ENCODE results near the gene KCND3.

Gene KCND3

DNA sequence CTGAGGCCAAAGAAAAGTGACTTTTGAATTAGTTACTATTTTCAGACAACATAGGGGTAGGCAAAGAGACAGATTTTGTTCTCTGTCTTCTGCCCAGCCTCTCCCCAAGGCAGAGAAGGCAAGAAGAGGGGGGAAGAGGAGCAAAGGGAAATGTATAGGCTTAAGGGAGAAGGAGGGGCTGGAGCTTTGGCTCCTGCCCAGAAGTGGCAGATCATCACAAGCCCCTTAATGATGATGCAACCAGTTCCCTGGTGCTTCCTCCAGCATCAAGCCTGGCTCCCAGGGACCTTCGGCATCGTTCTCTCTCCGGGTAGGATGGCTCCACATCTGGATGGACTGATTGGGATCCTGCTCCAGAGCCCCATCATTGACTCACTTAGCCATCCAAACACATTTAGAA lies 112.8 kb downstream of the KCND3 start:
- no peaks in the 10 kb centered on the region for H3K27me3 ChIP-seq
- H3K27ac ChIP-seq: no peak overlapping the region
- no peak overlapping the region for H3K4me2 ChIP-seq
- TF ChIP-seq Cebpa-rat (IDR thresholded peaks at IDR 0.05): no peak
- H3K9ac ChIP-seq: no peak overlapping the region
- no peaks in the 10 kb centered on the region for H4K20me1 ChIP-seq
- H3K36me3 ChIP-seq: no peaks in the 10 kb centered on the region
- no peak overlapping the region for H3K4me3 ChIP-seq
- no peaks in the 10 kb centered on the region for H3K4me1 ChIP-seq
- H3K9me3 ChIP-seq (replicated peaks in 1 of 11): no peaks in the 10 kb centered on the region

- Histone ChIP-seq H4K20me1 (no peaks in the 10 kb centered on the region), H3K27ac (no peak overlapping the region), H3K36me3 (no peaks in the 10 kb centered on the region), H3K9ac (no peak overlapping the region), H3K4me1 (no peaks in the 10 kb centered on the region), H3K9me3 (replicated peaks in 1 of 11) (no peaks in the 10 kb centered on the region), H3K27me3 (no peaks in the 10 kb centered on the region), H3K4me3 (no peak overlapping the region), H3K4me2 (no peak overlapping the region)
- no peak for TF ChIP-seq Cebpa-rat (IDR thresholded peaks at IDR 0.05)
Observed at GRCh38 chr1:111875640-111876039, 113.8 kb downstream of the KCND3 start.

DNA sequence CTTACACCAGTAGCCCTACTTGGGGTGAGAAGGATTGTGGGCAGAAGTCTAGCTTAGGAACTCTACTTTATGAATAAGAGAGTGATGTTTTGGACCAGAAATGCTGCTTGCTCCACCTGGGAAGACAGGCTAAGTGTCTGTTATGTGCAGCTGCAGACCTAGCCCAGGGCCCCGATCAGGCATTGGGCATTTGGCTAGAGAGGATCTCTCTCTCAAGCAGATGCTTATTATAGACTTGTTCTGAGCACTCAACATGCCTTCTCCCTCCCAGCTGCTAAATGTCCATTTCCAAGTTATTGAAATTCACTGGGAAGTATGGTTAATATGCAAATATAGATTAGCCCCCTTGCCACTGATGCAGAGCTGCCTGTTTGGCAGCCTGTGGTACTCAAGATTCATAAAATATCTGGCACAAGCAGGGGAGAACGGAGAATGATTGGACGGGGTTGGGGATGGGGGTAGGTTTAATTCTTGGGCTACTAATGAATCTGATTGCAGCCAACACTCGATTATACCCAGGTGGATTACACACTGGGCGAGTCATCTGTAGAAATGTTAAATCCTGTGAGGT lies 115.9 kb downstream of the KCND3 start:
- Histone ChIP-seq H3K27me3 (no peaks in the 10 kb centered on the region), H3K9me3 (replicated peaks in 1 of 11) (no peaks in the 10 kb centered on the region), H3K4me1 (no peaks in the 10 kb centered on the region), H3K4me3 (no peak overlapping the region), H3K9ac (no peak overlapping the region), H3K36me3 (no peaks in the 10 kb centered on the region), H4K20me1 (no peaks in the 10 kb centered on the region), H3K27ac (no peak overlapping the region), H3K4me2 (no peak overlapping the region)
- no peak for TF ChIP-seq Cebpa-rat (IDR thresholded peaks at IDR 0.05)

DNA sequence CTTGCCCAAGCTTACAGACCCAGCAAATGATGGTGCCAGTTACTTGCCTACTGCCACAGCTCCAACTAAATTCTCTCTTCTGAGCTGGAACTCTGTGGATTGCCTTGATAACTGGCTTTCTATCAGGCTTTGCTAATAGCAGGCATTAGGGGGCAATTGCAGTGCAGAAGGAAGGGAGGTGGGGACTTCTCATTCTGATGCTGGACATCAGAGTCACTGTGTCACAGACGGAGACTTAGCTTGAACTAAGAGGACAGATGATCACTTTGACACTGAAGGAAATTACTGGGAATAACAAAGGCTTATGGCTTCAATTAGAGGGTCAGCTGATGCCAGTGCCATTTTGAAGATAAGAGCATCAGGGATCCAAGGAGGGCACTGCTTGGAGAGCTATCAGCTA lies 119.3 kb downstream of the KCND3 start:
- Histone ChIP-seq H3K4me1 (no peaks in the 10 kb centered on the region), H3K4me2 (no peak overlapping the region), H3K36me3 (no peaks in the 10 kb centered on the region), H4K20me1 (no peaks in the 10 kb centered on the region), H3K27me3 (no peaks in the 10 kb centered on the region), H3K9me3 (replicated peaks in 1 of 11) (no peaks in the 10 kb centered on the region), H3K9ac (no peak overlapping the region), H3K27ac (no peak overlapping the region), H3K4me3 (no peak overlapping the region)
- TF ChIP-seq Cebpa-rat (IDR thresholded peaks at IDR 0.05): no peak

DNA sequence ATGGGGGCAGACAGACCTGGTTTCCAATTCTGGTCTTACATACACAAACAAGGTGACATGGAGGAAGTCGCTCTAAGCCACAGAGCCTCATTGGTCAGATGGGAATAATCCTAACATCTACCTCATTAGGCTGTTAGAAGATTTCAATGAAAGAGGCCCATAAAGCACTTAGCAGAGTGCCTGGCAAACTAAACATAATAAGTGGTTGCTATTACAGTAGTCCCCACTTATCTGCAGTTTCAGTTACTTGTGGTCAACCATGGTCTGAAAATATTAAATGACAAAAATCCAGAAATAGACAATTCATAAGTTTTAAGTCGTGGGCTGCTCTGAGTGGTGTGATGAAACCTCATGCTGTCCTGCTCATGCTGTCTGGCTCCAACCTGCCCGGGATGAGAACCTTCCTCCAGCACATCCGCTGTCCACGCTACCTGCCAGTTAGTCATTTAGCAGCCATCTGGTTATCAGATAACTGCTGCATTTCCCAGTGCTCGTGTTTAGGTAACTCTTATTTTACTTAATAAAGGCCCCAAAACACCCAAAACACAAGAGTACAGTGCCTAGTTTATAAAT lies 121.5 kb downstream of the KCND3 start:
- peaks cover 0 to 7% (median 4%) of the 10 kb centered on the region in 10 experiments; a peak in 7 of 20 replicates for H3K4me1 ChIP-seq
- H3K36me3 ChIP-seq: no peaks in the 10 kb centered on the region
- TF ChIP-seq Cebpa-rat (IDR thresholded peaks at IDR 0.05): no peak
- H3K4me3 ChIP-seq: no peak overlapping the region
- H3K9me3 ChIP-seq (replicated peaks in 1 of 11): no peaks in the 10 kb centered on the region
- H3K9ac ChIP-seq: no peak overlapping the region
- H3K27ac ChIP-seq: no peak overlapping the region
- H3K4me2 ChIP-seq: no peak overlapping the region
- H4K20me1 ChIP-seq: no peaks in the 10 kb centered on the region
- H3K27me3 ChIP-seq: no peaks in the 10 kb centered on the region

DNA sequence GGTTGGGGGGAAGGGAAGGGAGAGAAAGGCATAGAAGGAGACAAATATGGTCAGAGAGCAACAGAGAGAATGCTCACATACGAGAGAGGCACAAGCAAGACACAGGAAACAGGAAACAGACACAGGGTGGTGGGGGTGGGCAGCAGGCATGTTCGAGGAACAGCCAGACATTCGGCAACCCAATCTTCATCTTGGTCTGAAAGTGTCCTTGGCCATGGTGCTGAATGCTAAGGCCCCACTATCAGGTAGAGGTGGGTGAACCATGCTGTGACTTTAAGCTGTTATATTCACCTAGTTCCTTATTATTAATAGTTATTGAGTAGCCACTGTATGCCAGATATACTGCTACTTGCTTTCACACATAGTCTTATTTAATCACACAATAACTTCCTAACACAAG lies 124.6 kb downstream of the KCND3 start:
- H3K4me1 ChIP-seq: peaks cover 0 to 7% (median 4%) of the 10 kb centered on the region in 10 experiments; a peak in 7 of 20 replicates
- H3K27ac ChIP-seq: no peak overlapping the region
- H4K20me1 ChIP-seq: no peaks in the 10 kb centered on the region
- no peaks in the 10 kb centered on the region for H3K27me3 ChIP-seq
- no peaks in the 10 kb centered on the region for H3K36me3 ChIP-seq
- no peak overlapping the region for H3K4me3 ChIP-seq
- peak overlapping the region in 6 of 11 experiments; percentile 6 to 32 (median 18); a peak in 6 of 22 replicates for H3K4me2 ChIP-seq
- H3K9ac ChIP-seq: no peak overlapping the region
- TF ChIP-seq Cebpa-rat (IDR thresholded peaks at IDR 0.05): no peak
- no peaks in the 10 kb centered on the region for H3K9me3 ChIP-seq (replicated peaks in 1 of 11)

- H3K4me3 ChIP-seq: no peak overlapping the region
- peaks cover 0 to 7% (median 4%) of the 10 kb centered on the region in 10 experiments; a peak in 7 of 20 replicates for H3K4me1 ChIP-seq
- no peak for TF ChIP-seq Cebpa-rat (IDR thresholded peaks at IDR 0.05)
Observed at GRCh38 chr1:111863401-111863800, 126.1 kb downstream of the KCND3 start.

DNA sequence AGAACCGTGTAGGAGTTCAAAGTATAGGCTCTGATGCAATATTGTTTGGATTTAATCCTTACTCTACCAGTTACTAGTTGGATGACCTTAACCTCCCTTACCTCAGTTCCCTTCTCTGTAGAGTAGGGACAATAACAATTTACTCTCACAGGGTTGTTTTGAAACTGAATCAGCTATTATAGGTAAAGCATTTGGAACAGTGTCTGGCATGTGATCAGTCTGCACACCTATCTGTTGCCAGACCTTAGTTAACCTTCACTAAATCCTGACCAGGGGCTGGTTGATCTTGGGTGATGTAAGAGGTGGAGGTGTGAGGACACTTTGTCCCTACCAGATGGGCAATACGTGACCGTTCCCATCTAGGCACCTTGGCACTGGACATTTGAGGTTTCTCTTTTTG lies 126.9 kb downstream of the KCND3 start:
- Histone ChIP-seq H3K4me3 (no peak overlapping the region), H3K4me1 (peaks cover 0 to 7% (median 4%) of the 10 kb centered on the region in 10 experiments; a peak in 7 of 20 replicates), H3K27me3 (no peaks in the 10 kb centered on the region), H3K4me2 (no peak overlapping the region), H3K27ac (no peak overlapping the region), H3K36me3 (no peaks in the 10 kb centered on the region), H4K20me1 (no peaks in the 10 kb centered on the region), H3K9me3 (replicated peaks in 1 of 11) (no peaks in the 10 kb centered on the region), H3K9ac (no peak overlapping the region)
- TF ChIP-seq Cebpa-rat (IDR thresholded peaks at IDR 0.05): no peak

More at GRCh38 chr1:111863401-111863800, 126.1 kb downstream of the KCND3 start:
- Histone ChIP-seq H3K4me2 (no peak overlapping the region), H3K27ac (no peak overlapping the region), H3K9me3 (replicated peaks in 1 of 11) (no peaks in the 10 kb centered on the region), H4K20me1 (no peaks in the 10 kb centered on the region), H3K27me3 (no peaks in the 10 kb centered on the region), H3K9ac (no peak overlapping the region), H3K36me3 (no peaks in the 10 kb centered on the region)

GRCh38 chr1:111861523-111861922 lies 127.9 kb downstream of the KCND3 start:
- no peak for TF ChIP-seq Cebpa-rat (IDR thresholded peaks at IDR 0.05)
- no peaks in the 10 kb centered on the region for H3K36me3 ChIP-seq
- H3K4me3 ChIP-seq: no peak overlapping the region

GRCh38 chr1:111857194-111857651 lies 132.2 kb downstream of the KCND3 start:
- H3K4me2 ChIP-seq: no peak overlapping the region
- no peak overlapping the region for H3K4me3 ChIP-seq
- H4K20me1 ChIP-seq: peaks cover 0 to 2% (median 0%) of the 10 kb centered on the region in 11 experiments; a peak in 1 of 22 replicates
- H3K27ac ChIP-seq: no peak overlapping the region
- no peaks in the 10 kb centered on the region for H3K27me3 ChIP-seq
- no peak for TF ChIP-seq Cebpa-rat (IDR thresholded peaks at IDR 0.05)
- H3K36me3 ChIP-seq: no peaks in the 10 kb centered on the region
- no peaks in the 10 kb centered on the region for H3K4me1 ChIP-seq
- H3K9me3 ChIP-seq (replicated peaks in 1 of 11): no peaks in the 10 kb centered on the region
- no peak overlapping the region for H3K9ac ChIP-seq

More at GRCh38 chr1:111861523-111861922, 127.9 kb downstream of the KCND3 start:
- no peak overlapping the region for H3K9ac ChIP-seq
- H3K4me2 ChIP-seq: no peak overlapping the region
- H3K27me3 ChIP-seq: no peaks in the 10 kb centered on the region
- no peaks in the 10 kb centered on the region for H4K20me1 ChIP-seq
- peaks cover 0 to 7% (median 4%) of the 10 kb centered on the region in 10 experiments; a peak in 7 of 20 replicates for H3K4me1 ChIP-seq
- H3K27ac ChIP-seq: no peak overlapping the region
- no peaks in the 10 kb centered on the region for H3K9me3 ChIP-seq (replicated peaks in 1 of 11)
